Heart right ventricle (tissue), 16 donors: ENCODE data around the gene SMIM23. TPM values are rescaled to one million over a fixed set of nuclear protein-coding genes. Genes with fewer than 3 reads are reported as not detected.

ENCODE experiments used
- ATAC-seq, 8 donors: fragments of 200-7000 bp; cut with Tn5 transposase; one replicate each; pipeline ENCODE4 v1.9.1; 2020; ENCODE audit warnings: mild to moderate bottlenecking in 8 of 8, moderate library complexity in 8 of 8, moderate number of reproducible peaks in 1 of 8
- DNase-seq, 2 donors: peaks; one replicate each; pipeline ENCODE4 v3.0.0-alpha.2; 2020
- H3K27ac ChIP-seq, 10 donors: fragments of 200-600 bp; sonication (generic) in 2 of 10; one replicate each; pipeline versions ENCODE4 v1.5.0 to v1.8.0; 2020 to 2022; ENCODE audit warnings: mild to moderate bottlenecking in 3 of 10
- H3K27me3 ChIP-seq, 7 donors: fragments of 200-600 bp; one replicate each; pipeline ENCODE4 v1.8.0; 2021 to 2022; ENCODE audit warnings: mild to moderate bottlenecking in 2 of 7
- H3K36me3 ChIP-seq, 9 donors: fragments of 200-600 bp; sonication (generic) in 1 of 9; one replicate each; pipeline versions ENCODE4 v1.5.0 to v1.8.0; 2020 to 2022; ENCODE audit warnings: mild to moderate bottlenecking in 2 of 9
- H3K4me1 ChIP-seq, 9 donors: fragments of 200-600 bp; sonication (generic) in 1 of 9; one replicate each; pipeline versions ENCODE4 v1.5.0 to v1.8.0; 2020 to 2022; ENCODE audit warnings: mild to moderate bottlenecking in 4 of 9
- H3K4me3 ChIP-seq, 10 donors: fragments of 200-600 bp; sonication (generic) in 2 of 10; one replicate each; pipeline versions ENCODE4 v1.5.0 to v1.8.0; 2020 to 2022; ENCODE audit warnings: mild to moderate bottlenecking in 7 of 10, moderate library complexity in 2 of 10
- H3K9me3 ChIP-seq, 11 donors: fragments of 200-600 bp in 10 of 11; sonication (generic) in 2 of 11; one replicate each; pipeline versions ENCODE4 v1.5.0 to v1.8.0; 2013 to 2022; ENCODE audit warnings: mild to moderate bottlenecking in 2 of 11, control low read depth in 1 of 11, moderate library complexity in 1 of 11
- WGBS, 2 donors: extraction: QIAGEN DNeasy Blood & Tissue Kit; methylation state at CpG; one replicate each; pipeline ENCODE4 v1.1.7; 2013; ENCODE audit warnings: inconsistent platforms in 1 of 2; 5-methylcytosine and 5-hydroxymethylcytosine counted together
- intact Hi-C, 10 donors: fragments of 100-400 bp; cut with DNase I; formaldehyde crosslinking; loops; one replicate each; pipeline versions ENCODE4 v1.11.1 to v1.14.2; 2022
- polyA plus RNA-seq, 2 donors: library from polyadenylated mRNA; stranded (reverse); fragments of 200-250 nt; gene quantifications; one replicate each; pipeline ENCODE4 v1.2.3, GENCODE V29; 2013
- total RNA-seq, 10 donors: library from RNA; stranded (reverse); fragmentation: NEBNext Ultra II Directional in 3 of 10; extraction: Animal tissue kit (Norgen Biotek cat#: 25700) in 3 of 10; gene quantifications; one replicate each; pipeline versions ENCODE4 v1.2.1 to v1.2.4, GENCODE V29; 2021 to 2023
- TF ChIP-seq, protein P1 (sequence below), 9 donors: fragments of 200-600 bp; sonication (generic) in 2 of 9; IDR thresholded peaks; one replicate each; pipeline versions ENCODE4 v1.5.0 to v1.8.0; 2021 to 2022; ENCODE audit warnings: antibody characterized with exemption in 9 of 9, mild to moderate bottlenecking in 5 of 9, moderate library complexity in 1 of 9
- donor health status: Arrhythmogenic right ventricular cardiomyopathy.
- donor health status: ischemic (EF 13 %, LVEDD 7.1; RV severe dilation, severe dysfunction).
- donor health status: healthy with polysubstance abuse.
- donor health status: DM: no; HTN: yes; CAD: no.
- donor health status: DM: no; HTN: no; CAD: no.
- donor health status: ischemic (EF 25% LVEDD 6.9; RV normal size, moderate dysfunction).
- donor health status: ischemic (EF 25% LVEDD 5.7; RV mildly dilated, moderate dysfunction).
- donor health status: healthy.
- donor health status: DM: yes; HTN: yes; CAD: no.
- donor health status: Ischemic cardiomyopathy.
- donor health status: ischemic (EF 35%, LVEDD 5.7; RV mildly dilated, moderate dysfunction).
- donor health status: nonischemic (EF 11% LVEDD 7.7; RV severe dilation, severe dysfunction).
- donor health status: DM: yes; HTN: yes; CAD: no.
- donor health status: PGD.
- donor health status: ischemic (EF 29% LVEDD 5.4; RV normal size, mild dysfunction).
- donor health status: nonischemic (EF 23%, LVEDD 6.1; RV moderate dilation, normal function).

The SMIM23 gene
- total and polyA plus RNA-seq, 12 donors = not detected

DNA sequence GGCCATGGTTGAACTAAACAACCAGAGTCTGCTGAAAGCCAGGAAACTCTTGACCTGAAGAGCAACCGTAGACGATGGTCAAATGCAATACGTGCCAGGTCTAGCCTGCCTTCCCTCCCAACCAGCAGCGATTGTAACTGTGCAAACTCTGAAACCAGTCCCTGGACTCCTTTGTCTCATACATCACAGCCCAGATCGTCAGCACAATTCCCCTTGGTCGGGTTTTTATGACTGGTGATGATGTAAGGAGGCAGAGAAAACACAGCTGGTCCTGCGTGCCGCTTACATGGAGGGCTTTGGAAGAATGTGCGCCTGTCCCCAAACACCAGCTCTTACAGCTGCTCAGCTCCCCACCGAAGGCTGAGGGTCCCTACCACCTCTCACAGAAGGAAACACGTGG is 24.6 kb downstream of the SMIM23 start:
- DNase-seq = no peak
- 69 to 70% methylated on average over 11 of the region's 11 CpGs for WGBS, 2 donors
- intact Hi-C loops = loop anchor here in 1 of 10 donors (5.0 kb wide), 1 partner anchor 1138 kb away; no protein-coding TSS in a partner anchor
- H3K4me1 ChIP-seq = no peaks in the 10 kb centered on the region
- peaks cover 0 to 30% (median 18%) of the 10 kb centered on the region in 7 donors for H3K27me3 ChIP-seq
- peaks cover 0 to 23% (median 13%) of the 10 kb centered on the region in 11 donors for H3K9me3 ChIP-seq
- no peaks in the 10 kb centered on the region for H3K36me3 ChIP-seq
- H3K27ac ChIP-seq = no peak overlapping the region
- H3K4me3 ChIP-seq = no peak overlapping the region
- TF ChIP-seq, protein P1, sequence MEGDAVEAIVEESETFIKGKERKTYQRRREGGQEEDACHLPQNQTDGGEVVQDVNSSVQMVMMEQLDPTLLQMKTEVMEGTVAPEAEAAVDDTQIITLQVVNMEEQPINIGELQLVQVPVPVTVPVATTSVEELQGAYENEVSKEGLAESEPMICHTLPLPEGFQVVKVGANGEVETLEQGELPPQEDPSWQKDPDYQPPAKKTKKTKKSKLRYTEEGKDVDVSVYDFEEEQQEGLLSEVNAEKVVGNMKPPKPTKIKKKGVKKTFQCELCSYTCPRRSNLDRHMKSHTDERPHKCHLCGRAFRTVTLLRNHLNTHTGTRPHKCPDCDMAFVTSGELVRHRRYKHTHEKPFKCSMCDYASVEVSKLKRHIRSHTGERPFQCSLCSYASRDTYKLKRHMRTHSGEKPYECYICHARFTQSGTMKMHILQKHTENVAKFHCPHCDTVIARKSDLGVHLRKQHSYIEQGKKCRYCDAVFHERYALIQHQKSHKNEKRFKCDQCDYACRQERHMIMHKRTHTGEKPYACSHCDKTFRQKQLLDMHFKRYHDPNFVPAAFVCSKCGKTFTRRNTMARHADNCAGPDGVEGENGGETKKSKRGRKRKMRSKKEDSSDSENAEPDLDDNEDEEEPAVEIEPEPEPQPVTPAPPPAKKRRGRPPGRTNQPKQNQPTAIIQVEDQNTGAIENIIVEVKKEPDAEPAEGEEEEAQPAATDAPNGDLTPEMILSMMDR (IDR thresholded peaks at IDR 0.05) = no peak
- peak in 1 of 8 donors; percentile 68 for ATAC-seq

DNA sequence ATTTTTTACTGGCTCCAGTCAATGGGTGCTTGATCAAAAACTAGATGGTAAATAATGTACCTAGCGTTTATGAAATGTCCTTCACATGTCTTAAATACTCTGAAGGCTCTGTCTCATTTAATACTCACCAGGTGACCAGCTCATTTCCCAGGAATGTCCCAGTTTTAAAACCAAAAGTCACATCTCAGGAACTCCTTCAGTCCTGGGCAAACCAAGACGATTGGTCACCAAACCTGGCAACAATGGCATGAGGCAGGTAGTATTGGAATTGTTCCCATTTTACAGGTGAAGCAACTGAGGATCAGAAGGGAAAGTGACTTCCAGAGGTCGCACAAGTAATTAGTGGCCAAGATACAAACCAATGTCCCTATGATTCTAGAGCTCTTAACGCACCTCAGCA is 27.7 kb downstream of the SMIM23 start:
- WGBS, 2 donors = 90 to 93% methylated on average over 4 of the region's 4 CpGs
- no peak overlapping the region for H3K27ac ChIP-seq
- ATAC-seq (no peak), DNase-seq (no peak)
- peaks cover 0 to 23% (median 13%) of the 10 kb centered on the region in 11 donors for H3K9me3 ChIP-seq
- H3K4me3 ChIP-seq = no peak overlapping the region
- intact Hi-C loops = loop anchor here in 1 of 10 donors (5.0 kb wide), 1 partner anchor 1141 kb away; no protein-coding TSS in a partner anchor
- no peaks in the 10 kb centered on the region for H3K4me1 ChIP-seq
- TF ChIP-seq, protein P1 (IDR thresholded peaks at IDR 0.05) = no peak
- H3K36me3 ChIP-seq = no peaks in the 10 kb centered on the region
- H3K27me3 ChIP-seq = peaks cover 0 to 7% (median 0%) of the 10 kb centered on the region in 7 donors

DNA sequence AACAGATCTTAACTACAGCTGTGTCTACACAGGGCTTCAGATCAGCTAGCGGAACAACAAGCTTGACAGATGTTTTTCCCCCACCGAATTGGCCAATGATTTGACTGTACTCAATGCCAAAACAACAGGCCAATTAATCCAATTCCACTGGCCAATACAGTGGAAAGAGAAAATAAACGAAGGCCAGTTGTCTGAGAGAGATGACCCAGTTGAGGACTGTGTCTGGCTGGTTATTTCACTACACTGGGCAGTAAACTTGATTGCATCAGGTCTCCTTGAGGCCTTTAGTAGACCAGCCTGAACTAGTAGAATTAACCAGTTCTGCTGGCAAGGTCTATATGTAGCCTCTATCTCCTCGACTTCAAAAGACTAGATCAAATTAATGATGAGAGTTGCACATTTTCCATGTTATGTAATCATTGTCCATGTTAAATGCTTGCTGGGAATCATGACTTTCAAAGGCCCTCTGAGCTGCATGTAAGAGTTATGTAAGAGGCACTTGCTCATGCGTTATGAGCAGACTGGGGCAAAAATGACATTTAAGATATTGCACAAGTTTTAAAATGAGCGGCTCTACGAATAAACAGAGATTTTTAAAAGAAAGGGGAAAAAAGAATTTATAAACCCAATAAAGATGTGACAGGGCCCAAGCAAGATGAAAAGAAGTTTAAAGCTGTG is 28.3 kb downstream of the SMIM23 start:
- Histone ChIP-seq H3K4me3 (no peak overlapping the region), H3K9me3 (peaks cover 0 to 23% (median 13%) of the 10 kb centered on the region in 11 donors), H3K27me3 (peaks cover 0 to under 1% (median 0%) of the 10 kb centered on the region in 7 donors), H3K36me3 (no peaks in the 10 kb centered on the region), H3K4me1 (no peaks in the 10 kb centered on the region), H3K27ac (no peak overlapping the region)
- intact Hi-C loops = loop anchor here in 1 of 10 donors (5.0 kb wide), 1 partner anchor 1142 kb away; no protein-coding TSS in a partner anchor
- TF ChIP-seq, protein P1 (IDR thresholded peaks at IDR 0.05) = no peak
- ATAC-seq = peak in 3 of 8 donors; percentile 33 to 51 (median 43)
- no peak for DNase-seq
- WGBS, 2 donors = 77 to 87% methylated on average over 7 of the region's 7 CpGs

DNA sequence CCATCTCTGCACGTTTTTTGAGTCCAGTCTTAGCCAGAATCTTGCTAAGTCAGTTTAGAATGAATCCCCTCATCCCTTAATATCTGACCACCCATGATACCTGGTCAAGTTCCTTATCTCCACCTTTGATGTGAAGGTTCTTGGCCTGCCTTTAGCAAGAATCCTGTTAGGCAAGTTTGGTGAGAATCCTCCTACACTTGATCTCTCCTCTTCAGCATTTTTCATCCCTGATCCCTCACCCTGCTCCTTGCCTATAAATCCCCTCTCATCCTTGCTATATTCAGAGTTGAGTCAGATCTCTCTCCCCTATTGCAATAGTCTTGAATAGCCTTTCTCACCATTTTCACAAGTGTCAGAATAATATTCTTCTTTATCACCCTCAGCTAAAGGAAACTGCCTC is 31.0 kb downstream of the SMIM23 start:
- H3K9me3 ChIP-seq = peaks cover 0 to 10% (median under 1%) of the 10 kb centered on the region in 11 donors
- DNase-seq (no peak), ATAC-seq (no peak)
- H3K27me3 ChIP-seq = no peaks in the 10 kb centered on the region
- no peaks in the 10 kb centered on the region for H3K36me3 ChIP-seq
- no peak overlapping the region for H3K27ac ChIP-seq
- WGBS, 2 donors = 59 to 72% methylated on average over 1 of the region's 1 CpG
- no peak overlapping the region for H3K4me3 ChIP-seq
- H3K4me1 ChIP-seq = no peaks in the 10 kb centered on the region
- TF ChIP-seq, protein P1 (IDR thresholded peaks at IDR 0.05) = no peak
- intact Hi-C loops = no loop called here
